HG03025 (cell line): ENCODE data around the gene ABHD18.
"Not testable (repeated sequence)": the region's sequence is repeated elsewhere in the genome, so short reads cannot be mapped to it uniquely, and the experiment has no call there.

ENCODE experiments used
- ATAC-seq: cut with Tn5 transposase; IDR thresholded peaks from one replicate; pipeline ENCODE4 v1.9.1; 2021; ENCODE audit warnings: mild to moderate bottlenecking, moderate library complexity; ENCODE audit not compliant: unreplicated experiment, low FRiP score

Gene ABHD18

DNA sequence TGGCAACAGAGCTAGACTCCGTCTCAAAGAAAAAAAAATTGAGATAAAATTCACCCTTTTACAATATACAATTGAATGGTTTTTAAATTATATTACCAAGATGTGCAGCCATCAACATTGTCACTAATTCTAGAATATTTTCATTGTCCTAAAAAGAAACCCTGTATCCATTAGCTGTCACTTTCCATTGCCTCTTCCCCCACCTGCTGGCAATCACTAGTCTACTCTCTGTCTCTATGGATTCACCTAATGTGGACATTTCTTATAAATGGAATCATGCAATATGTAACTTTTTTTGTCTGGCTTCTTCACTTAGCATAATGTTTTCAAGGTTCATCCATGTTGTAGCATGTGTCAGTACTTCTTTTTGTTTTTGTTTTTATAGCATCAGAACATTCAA is 20.8 kb downstream of the ABHD18 start:
- no peak for ATAC-seq

DNA sequence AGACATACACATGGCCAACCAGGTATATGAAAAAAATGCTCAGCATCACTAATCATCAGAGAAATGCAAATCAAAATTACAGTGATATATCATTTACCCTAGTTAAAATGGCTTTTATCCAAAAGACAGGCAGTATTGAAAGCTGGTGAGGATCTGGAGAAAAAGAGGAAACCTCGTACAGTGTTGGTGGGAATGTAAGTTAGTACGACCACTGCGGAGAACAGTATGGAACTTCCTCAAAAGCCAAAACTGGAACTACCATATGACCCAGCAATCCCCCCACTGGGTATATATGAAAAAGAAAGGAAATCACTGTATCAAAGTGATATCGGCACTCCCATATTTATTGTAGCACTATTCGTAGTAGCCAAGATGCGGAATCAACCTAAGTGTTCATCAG is 23.4 kb downstream of the ABHD18 start:
- ATAC-seq: no peak

DNA sequence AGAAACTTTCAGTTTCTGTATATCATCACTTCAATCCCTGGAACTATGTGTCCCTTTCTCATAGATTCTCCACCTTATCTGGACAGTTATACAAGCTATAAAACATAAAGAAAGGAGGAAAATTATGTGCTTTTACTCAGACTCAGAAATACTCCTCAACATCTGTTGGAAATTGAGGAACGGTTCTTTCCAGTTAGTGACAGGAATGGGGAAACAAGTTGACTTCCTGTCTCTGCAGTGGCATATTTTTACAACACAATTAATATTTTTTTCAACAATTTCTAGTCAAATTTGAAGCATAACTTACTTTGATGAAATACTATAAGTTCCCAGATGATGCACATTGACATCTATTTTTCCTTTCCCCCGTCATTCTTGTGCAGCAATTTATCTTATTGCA is 27.9 kb downstream of the ABHD18 start:
- no peak for ATAC-seq

DNA sequence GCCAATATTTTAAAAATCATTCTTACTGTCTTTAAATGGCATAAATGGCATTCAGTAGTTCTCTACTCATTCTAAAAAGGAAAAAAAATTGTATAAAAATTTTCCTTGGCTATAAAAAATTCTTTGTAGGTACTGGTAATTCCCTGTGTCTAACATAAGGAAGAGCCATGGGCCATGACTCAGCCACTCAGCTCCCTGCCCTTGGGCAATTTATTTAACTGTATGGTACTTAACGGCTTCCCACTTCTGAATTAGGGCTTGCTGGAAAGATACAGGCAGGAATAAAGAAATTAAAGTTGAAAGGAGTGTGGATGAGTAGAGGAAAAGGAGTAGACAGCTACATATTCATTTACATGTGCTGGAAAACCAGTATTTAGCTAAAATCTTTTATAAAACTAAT is 30.6 kb downstream of the ABHD18 start:
- no peak for ATAC-seq

DNA sequence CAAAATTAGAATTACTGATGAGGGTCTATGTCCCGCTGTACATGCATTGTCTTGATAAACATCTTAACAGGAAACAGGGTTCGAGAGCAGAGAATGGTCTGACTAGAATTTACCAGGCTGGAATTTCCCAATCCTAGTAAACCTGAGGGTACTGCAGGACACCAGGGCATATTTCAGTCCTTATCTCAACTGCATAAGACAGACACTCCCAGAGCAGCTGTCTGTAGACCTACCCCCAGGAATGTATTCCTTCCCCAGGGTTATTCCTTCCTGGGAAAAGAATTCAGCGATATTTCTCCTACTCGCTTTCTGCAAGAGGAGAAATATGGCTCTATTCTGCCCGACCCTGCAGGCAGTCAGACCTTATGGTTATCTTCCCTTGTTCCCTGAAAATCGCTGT is 31.3 kb downstream of the ABHD18 start:
- not testable (repeated sequence) for ATAC-seq

DNA sequence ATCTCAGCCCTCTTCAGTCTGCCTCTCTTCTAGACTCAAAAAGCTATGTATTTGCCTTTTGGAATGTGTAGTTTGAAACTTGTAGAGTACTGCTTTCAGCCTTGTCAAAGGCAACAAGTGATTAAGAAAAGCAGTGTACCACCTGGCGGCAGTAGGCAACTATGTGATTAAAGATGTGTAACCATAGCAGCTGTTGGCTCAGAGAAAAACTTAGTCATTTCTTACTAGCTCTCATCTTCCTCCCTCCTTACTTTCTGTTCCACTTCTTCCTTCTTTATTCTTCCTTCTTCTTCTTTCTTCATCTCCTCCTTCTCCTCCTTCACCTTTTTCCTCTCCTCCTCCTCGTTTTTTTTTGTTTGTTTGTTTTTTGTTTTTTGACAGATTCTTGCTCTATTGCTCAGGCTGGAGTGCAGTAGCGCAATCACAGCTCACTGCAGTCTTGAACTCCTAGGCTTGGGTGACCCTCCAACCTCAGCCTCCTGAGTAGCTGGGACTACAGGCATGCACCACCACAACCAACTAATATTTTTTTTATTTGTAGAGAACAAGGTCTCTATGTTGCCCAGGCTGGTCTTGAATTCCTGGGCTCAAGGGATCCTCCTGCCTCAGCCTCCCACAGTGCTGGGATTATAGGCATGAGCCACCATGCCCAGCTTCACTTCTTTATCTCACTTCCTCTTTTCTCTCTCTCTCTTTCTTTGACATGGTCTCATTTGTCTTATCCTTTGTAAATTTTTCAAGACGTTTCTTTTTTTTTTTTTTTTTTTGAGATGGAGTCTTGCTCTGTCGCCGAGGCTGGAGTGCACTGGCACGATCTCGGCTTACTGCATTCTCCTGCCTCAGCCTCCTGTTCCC is 32.6 kb downstream of the ABHD18 start:
- ATAC-seq: peak; percentile 96

DNA sequence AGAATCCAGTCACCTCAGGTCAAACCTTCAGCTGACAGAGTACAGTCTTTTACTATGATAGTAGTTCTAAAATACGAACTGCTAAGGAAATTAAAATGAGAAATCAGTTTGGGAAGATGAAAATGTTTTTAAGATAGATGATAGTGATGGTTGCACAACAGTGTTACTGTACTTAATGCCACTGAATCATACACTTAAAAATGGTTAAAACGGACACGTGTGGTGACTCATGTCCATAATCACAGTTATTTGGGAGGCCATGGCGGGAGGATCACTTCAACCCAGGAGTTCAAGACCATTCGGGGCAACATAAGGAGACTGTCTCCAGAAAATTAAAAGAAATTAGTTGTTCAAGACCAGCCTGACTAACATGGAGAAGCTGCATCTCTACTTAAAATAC is 41.4 kb downstream of the ABHD18 start:
- no peak for ATAC-seq

DNA sequence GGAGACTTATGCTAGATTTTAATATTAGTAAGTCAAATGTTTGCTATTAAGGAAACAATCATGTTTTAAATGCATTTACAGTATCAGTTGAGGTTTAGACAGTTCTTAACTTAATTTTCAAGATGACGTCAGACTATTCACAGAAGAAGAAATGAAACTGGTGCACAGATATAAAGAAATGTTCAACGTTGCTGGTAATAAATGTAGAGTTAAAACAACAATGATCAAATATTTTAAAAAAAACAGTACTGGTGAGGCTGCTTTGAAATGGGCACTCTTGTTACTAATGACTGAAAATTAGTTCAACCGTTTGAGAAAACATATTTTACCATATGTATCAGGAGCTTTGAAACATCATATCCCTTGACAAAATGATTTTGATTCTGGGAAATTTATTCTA is 44.2 kb downstream of the ABHD18 start:
- ATAC-seq: no peak

DNA sequence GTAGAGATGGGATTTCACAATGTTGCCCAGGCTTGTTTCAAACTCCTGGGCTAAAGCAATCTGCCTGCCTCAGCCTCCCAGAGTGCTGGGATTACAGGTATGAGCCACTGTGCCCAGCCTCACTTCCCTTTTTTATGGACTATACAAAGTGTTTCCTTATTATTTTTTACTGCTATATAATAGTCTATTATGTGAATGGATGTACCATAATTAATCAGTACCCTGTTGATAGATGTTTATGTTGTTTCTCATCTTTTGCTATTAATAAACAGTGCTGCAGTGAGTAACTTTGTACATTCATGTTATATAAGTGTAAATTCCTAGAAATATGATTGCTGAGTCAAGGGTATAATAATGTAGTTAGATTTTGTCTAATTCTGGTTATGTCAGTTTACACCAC is 60.1 kb downstream of the ABHD18 start:
- no peak for ATAC-seq

DNA sequence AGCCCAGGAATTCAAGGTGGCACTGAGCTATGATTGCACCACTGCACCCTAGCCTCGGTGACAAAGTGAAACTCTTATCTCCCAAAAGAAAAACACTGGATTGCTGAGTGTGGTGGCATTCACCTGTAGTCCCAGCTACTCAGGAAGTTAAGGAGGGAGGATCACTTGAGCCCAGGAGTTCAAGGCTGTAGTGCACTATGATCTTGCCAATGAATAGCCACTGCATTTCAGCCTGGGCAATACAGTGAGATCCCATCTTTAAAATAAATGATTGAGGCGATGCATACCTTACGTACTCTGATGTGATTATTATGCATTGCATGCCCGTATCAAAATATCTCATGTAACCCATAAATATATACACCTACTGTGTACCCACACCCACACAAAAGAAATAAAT is 64.7 kb downstream of the ABHD18 start:
- no peak for ATAC-seq

DNA sequence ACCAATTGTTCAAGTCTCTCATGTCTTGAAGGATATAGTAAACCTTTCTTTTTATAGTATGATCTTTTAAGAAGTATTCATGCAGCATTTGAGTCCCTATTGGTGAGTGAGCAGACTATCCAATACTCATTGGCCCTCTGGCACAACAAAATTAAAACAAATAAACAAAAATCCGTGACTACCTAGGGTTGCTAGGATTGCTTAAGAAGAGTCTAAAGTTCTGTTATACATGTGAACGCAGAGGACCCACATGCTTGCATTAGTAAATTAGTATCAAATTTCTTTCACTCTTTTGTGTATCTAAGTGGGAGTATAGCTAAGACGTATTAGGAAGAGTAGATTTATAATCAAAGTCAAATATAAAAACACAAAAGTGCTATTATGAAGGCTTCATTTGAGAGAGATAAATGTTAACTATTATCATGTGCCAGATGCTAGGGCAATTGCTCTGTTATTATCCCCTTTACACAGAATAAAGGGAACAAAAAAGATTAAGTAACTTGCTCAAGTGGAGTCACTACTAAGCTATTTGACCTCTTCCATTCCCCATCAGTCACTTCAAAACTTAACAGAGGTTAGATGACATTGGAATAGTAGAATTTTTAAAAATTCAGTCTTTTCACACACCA is 66.7 kb downstream of the ABHD18 start:
- ATAC-seq: no peak

DNA sequence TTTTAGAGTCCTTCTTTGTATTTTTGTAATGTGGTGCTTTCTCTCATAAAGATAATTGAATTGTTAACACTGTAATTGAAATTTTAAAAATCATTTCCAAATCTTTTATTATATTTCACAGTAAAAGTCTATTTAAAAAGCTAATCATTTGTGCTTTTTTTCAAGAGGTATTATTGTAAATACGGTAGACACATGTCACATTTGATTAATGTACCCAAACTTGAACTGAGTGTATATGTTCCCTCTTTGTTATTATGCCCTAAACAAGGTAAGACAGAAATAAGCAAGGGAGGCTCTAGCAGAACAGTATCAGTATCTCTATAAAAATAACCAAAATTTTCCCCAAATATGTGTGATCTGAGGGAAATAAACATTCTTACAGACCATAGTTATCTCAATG is 74.4 kb downstream of the ABHD18 start:
- ATAC-seq: no peak

DNA sequence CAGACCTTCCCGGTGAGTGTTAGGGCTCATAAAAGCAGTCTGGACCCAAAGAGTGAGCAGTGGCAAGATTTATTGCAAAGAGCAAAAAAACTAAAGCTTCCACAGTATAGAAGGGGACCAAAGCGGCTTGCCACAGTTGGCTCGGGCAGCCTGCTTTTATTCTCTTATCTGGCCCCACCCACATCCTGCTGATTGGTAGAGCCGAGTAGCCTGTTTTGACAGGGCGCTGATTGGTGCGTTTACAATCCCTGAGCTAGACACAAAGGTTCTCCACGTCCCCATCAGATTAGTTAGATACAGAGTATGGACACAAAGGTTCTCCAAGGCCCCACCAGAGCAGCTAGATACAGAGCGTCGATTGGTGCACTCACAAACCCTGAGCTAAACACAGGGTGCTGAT is 81.8 kb downstream of the ABHD18 start:
- not testable (repeated sequence) for ATAC-seq

DNA sequence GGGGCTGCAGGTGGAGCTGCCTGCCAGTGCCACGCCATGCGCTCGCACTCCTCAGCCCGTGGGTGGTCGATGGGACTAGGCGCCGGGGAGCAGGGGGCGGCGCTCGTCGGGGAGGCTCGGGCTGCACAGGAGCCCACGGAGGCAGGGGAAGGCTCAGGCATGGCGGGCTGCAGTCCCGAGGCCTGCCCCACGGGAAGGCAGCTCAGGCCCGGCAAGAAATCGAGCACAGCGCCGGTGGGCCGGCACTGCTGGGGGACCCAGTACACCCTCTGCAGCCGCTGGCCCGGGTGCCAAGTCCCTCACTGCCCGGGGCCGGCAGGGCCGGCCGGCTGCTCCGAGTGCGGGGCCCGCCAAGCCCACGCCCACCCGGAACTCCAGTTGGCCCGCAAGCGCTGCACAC is 82.3 kb downstream of the ABHD18 start:
- not testable (repeated sequence) for ATAC-seq

DNA sequence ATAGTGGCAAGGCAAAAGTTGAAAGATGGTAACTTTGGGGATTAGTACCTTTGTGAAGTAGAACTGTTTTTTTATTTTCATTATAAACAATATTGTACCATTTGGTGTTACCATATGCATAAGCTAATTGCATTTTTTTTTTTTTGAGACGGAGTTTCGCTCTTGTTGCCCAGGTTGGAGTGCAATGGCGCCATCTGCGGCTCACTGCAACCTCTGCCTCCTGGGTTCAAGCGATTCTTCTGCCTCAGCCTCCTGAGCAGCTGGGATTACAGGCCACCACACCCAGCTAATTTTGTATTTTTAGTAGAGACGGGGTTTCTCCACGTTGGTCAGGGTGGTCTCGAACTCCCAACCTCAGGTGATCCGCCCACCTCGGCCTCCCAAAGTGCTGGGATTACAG is 86.0 kb downstream of the ABHD18 start:
- ATAC-seq: not testable (repeated sequence)

DNA sequence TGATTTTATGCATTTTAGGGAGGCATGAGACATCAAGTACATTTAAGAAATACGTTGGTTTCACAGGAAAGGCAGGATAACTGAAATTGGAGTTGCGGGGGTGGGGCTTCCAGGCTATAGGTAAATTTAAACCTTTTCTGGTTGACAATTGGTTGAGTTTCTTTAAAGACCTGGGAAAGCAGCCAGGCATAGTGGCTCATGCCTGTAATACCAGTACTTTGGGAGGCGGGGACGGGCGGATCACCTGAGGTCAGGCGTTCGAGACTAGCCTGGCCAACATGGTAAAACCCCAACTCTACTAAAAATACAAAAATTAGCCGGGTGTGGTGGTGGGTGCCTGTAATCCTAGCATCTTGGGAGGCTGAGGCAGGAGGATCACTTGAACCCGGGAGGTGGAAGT is 89.7 kb downstream of the ABHD18 start:
- not testable (repeated sequence) for ATAC-seq

DNA sequence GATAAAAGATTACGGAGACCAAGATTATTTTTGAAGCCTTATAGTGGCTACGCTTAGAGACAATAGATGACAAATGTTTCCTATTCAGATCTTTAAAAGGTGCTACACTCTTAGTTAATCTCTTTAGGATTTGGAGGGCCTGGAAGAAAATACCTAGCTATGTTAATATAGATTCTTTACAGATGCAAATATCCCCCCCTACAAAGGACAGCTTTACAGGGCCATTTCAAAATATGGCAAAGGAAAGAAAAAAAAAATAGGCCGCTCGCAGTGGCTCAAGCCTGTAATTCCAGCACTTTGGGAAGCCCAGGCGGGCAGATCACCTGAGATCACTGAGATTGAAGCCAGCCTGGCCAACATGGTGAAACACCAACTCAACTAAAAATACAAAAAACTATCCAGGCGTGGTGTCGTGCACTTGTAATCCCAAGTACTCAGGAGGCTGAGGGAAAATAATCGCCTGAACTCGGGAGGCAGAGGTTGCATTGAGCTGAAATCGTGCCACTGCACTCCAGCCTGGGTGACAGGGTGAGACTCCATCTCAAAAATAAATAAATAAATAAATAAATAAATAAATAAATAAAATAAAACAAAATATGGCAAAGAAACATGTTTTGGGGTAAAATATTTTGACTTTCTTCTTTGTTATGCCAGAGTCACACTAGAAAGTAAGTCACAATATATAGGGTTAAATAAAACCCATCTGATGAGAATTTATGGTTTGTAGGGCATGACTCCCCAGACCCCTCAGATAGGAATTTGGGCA is 90.4 kb downstream of the ABHD18 start:
- ATAC-seq: not testable (repeated sequence)

DNA sequence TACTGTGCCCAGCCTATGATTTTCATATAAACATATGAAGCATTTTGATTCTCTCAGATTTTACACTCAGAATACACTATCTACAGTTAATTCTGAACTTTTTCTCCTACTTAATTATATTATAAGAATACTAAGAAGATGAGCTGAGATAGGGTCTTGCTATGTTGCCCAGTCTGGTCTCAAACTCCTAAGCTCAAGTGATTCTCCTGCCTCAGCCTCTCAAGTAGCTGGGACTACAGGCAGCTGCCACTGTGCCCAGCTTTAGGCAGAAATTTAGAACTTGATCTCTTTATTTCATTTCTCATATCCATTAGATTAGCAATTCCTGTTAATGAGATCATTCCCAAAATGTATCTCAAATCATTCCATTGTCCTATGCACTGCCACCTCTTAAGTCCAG is 91.2 kb downstream of the ABHD18 start:
- no peak for ATAC-seq

DNA sequence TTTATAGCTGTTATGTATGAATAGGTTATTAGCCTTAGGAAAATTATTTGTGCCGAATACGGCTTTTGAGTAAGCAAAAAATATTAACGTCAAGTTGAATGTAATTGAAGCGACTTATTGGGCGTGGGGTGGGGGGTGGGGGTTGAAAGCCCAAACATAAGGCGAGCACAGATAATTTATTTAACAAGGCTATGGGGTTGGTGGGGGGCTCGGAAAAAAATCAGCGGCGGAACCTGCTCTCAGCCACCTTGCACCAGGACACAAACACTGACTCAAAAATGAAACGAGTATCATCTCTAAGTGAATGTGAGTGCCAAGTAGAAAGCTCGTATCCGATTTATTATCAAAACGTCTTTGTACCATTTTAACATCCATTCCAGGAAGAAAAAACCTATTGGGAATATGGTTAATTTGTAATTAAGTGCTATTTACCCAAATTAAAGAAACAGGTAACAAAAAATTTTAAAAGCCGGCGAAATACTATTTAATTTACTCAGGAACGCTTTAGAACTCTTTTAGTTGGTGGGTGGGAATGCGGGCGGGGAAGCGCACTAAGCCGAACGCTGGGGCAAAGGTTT is 95.0 kb downstream of the ABHD18 start:
- ATAC-seq: no peak

DNA sequence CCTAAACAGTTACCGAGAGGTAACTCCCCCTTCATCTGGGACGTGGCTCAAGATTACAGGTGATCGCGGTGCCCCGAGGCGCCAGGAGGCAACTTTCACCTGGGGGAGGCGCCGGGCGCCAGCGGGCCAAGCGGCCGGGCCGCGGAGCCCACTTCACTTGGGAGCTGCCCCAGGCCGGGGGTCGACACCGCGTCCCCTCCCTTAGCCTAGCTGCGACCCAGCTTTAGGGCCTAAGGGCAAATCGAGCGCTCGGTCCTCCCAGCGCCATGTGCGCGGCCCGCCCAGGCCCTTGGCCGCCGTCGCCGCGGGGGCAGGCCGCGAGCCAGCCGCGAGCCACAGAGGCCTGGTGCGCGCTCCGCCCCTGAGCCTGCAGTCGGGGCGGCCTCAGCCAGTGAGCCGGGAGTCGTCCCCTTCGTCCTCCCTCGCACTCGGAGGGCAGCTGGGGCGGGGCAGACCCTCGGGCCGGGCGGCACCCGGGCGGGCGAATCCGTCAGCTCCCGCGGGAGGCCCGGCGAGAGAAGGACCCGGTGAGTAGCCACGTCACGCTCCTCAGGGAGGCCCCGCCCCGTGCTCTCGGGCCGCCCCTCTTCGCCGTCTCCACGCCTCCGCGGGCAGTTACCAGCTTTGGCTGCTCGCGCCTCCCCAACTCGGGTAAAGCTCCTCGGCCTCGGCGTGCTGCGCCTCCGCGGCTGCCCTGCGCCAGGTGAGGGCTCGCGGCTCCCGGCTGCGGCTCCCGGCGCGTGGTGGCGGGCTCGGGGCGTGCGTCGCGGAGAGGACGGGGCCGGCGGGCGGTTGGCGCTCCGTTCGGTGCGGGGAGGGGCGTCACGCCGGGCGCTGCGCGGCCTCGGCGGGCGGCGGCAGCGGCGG is 95.7 kb downstream of the ABHD18 start, which contains the start of gene LARP1B:
Gene LARP1B (plus strand): TSS at position 614 of the 867 bp plus-strand sequence. CDS start 13,640 bp downstream, outside the sequence.
- peak; percentile 88 for ATAC-seq
